ENCODE results near the gene RGL1.
A peak's percentile ranks its signal among the peaks of the same experiment; 100 is the strongest.

Gene RGL1

GRCh38 chr1:183831311-183831710 lies 26.4 kb downstream of the RGL1 start:
- Mint-ChIP-seq H3K4me3 (no peak overlapping the region), H3K27me3 (ENCODE audit: low read depth) (no peaks in the 10 kb centered on the region), H3K27ac (no peak overlapping the region), H3K4me1 (peaks cover 28% of the 10 kb centered on the region), H3K9me3 (no peaks in the 10 kb centered on the region), H3K36me3 (ENCODE audit: low read depth) (peaks cover 9% of the 10 kb centered on the region)
- TF ChIP-seq, protein P1, sequence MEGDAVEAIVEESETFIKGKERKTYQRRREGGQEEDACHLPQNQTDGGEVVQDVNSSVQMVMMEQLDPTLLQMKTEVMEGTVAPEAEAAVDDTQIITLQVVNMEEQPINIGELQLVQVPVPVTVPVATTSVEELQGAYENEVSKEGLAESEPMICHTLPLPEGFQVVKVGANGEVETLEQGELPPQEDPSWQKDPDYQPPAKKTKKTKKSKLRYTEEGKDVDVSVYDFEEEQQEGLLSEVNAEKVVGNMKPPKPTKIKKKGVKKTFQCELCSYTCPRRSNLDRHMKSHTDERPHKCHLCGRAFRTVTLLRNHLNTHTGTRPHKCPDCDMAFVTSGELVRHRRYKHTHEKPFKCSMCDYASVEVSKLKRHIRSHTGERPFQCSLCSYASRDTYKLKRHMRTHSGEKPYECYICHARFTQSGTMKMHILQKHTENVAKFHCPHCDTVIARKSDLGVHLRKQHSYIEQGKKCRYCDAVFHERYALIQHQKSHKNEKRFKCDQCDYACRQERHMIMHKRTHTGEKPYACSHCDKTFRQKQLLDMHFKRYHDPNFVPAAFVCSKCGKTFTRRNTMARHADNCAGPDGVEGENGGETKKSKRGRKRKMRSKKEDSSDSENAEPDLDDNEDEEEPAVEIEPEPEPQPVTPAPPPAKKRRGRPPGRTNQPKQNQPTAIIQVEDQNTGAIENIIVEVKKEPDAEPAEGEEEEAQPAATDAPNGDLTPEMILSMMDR (IDR thresholded peaks at IDR 0.05; ENCODE audit: unreplicated experiment in 3 of 3), result no peak

- Mint-ChIP-seq H3K27ac (no peak overlapping the region), H3K36me3 (ENCODE audit: low read depth) (peaks cover 7% of the 10 kb centered on the region), H3K9me3 (no peaks in the 10 kb centered on the region), H3K27me3 (ENCODE audit: low read depth) (no peaks in the 10 kb centered on the region), H3K4me3 (no peak overlapping the region), H3K4me1 (peaks cover 33% of the 10 kb centered on the region)
- TF ChIP-seq, protein P1 (IDR thresholded peaks at IDR 0.05; ENCODE audit: unreplicated experiment in 3 of 3), result no peak
Observed at GRCh38 chr1:183832459-183832858, 27.5 kb downstream of the RGL1 start.

- Mint-ChIP-seq H3K9me3 (no peaks in the 10 kb centered on the region), H3K4me3 (no peak overlapping the region), H3K27ac (no peak overlapping the region), H3K4me1 (peaks cover 27% of the 10 kb centered on the region), H3K36me3 (ENCODE audit: low read depth) (peaks cover 12% of the 10 kb centered on the region), H3K27me3 (ENCODE audit: low read depth) (no peaks in the 10 kb centered on the region)
- TF ChIP-seq, protein P1 (IDR thresholded peaks at IDR 0.05; ENCODE audit: unreplicated experiment in 3 of 3), result no peak
Observed at GRCh38 chr1:183834568-183834967, 29.6 kb downstream of the RGL1 start.

GRCh38 chr1:183836598-183836997 lies 31.7 kb downstream of the RGL1 start:
- peaks cover 17% of the 10 kb centered on the region for H3K36me3 Mint-ChIP-seq (ENCODE audit: low read depth)
- no peak overlapping the region for H3K4me3 Mint-ChIP-seq
- H3K27ac Mint-ChIP-seq, result peak overlapping the region in 2 of 3 experiments; percentile 25 to 26
- TF ChIP-seq, protein P1 (IDR thresholded peaks at IDR 0.05; ENCODE audit: unreplicated experiment in 3 of 3), result no peak
- no peaks in the 10 kb centered on the region for H3K9me3 Mint-ChIP-seq
- peaks cover 28% of the 10 kb centered on the region for H3K4me1 Mint-ChIP-seq
- no peaks in the 10 kb centered on the region for H3K27me3 Mint-ChIP-seq (ENCODE audit: low read depth)

DNA sequence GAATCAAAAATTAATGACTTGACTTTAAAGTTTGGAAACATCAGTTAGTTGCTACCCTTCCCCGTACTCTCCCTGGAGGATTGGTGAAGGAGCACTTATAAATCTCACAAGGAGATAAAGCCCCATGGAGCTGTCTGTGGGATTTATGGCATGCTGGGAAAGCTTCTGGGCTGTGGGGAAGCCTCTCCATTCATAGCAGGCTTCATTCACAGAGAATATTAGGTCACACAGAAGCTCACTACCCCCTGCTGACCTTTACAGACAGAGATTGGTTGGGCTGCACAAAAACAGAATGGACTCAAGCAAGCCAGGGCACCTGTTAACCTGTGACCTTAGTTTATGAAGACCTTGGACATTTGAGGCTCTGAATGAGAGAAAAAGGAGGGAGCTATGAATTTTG lies 32.1 kb downstream of the RGL1 start:
- H3K27ac Mint-ChIP-seq, result peak overlapping the region in 2 of 3 experiments; percentile 25 to 26
- no peaks in the 10 kb centered on the region for H3K9me3 Mint-ChIP-seq
- H3K4me3 Mint-ChIP-seq, result no peak overlapping the region
- peaks cover 17% of the 10 kb centered on the region for H3K36me3 Mint-ChIP-seq (ENCODE audit: low read depth)
- no peaks in the 10 kb centered on the region for H3K27me3 Mint-ChIP-seq (ENCODE audit: low read depth)
- peaks cover 33% of the 10 kb centered on the region for H3K4me1 Mint-ChIP-seq
- TF ChIP-seq, protein P1 (IDR thresholded peaks at IDR 0.05; ENCODE audit: unreplicated experiment in 3 of 3), result no peak

DNA sequence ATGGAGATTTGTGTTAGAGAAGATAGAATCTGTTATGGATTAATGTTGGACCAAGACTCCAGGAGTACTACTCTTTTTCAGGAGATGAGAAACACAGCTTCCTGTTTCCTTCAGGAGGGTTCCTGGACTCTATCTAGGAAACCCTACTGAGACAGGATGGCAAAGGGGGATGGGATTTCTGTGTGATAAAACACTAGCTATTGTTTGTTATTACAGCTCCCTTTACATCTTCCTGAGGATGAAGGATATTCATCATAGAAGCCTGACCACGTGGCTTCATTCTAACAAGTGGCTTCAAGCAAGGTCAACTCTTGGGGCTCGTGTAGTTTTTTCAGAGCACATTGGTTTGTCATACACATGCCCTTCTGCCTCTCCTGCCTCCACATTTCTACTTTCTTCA lies 33.3 kb downstream of the RGL1 start:
- no peak overlapping the region for H3K4me3 Mint-ChIP-seq
- peaks cover 44% of the 10 kb centered on the region for H3K4me1 Mint-ChIP-seq
- H3K27ac Mint-ChIP-seq, result no peak overlapping the region
- TF ChIP-seq, protein P1 (IDR thresholded peaks at IDR 0.05; ENCODE audit: unreplicated experiment in 3 of 3), result no peak
- H3K36me3 Mint-ChIP-seq (ENCODE audit: low read depth), result peaks cover 17% of the 10 kb centered on the region
- H3K27me3 Mint-ChIP-seq (ENCODE audit: low read depth), result no peaks in the 10 kb centered on the region
- no peaks in the 10 kb centered on the region for H3K9me3 Mint-ChIP-seq
